ENCODE measurements around the gene ANKLE1. TPM values are rescaled to one million over a fixed set of nuclear protein-coding genes. Genes with fewer than 3 reads are reported as not detected.

ANKLE1 gene, protein sequence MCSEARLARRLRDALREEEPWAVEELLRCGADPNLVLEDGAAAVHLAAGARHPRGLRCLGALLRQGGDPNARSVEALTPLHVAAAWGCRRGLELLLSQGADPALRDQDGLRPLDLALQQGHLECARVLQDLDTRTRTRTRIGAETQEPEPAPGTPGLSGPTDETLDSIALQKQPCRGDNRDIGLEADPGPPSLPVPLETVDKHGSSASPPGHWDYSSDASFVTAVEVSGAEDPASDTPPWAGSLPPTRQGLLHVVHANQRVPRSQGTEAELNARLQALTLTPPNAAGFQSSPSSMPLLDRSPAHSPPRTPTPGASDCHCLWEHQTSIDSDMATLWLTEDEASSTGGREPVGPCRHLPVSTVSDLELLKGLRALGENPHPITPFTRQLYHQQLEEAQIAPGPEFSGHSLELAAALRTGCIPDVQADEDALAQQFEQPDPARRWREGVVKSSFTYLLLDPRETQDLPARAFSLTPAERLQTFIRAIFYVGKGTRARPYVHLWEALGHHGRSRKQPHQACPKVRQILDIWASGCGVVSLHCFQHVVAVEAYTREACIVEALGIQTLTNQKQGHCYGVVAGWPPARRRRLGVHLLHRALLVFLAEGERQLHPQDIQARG
- 1 to 10 TPM in 1 of 3 donors, under 1 TPM in 2; 0.23 to 1.9 (median 0.80) TPM for total RNA-seq
- long read RNA-seq, donor 1: 0 reads
- long read RNA-seq, donor 2, partial matches to known transcripts: 0 of 1 reads
- long read RNA-seq, donor 2, other reads (novel, unspliced or antisense): 0 of 1 reads

DNA sequence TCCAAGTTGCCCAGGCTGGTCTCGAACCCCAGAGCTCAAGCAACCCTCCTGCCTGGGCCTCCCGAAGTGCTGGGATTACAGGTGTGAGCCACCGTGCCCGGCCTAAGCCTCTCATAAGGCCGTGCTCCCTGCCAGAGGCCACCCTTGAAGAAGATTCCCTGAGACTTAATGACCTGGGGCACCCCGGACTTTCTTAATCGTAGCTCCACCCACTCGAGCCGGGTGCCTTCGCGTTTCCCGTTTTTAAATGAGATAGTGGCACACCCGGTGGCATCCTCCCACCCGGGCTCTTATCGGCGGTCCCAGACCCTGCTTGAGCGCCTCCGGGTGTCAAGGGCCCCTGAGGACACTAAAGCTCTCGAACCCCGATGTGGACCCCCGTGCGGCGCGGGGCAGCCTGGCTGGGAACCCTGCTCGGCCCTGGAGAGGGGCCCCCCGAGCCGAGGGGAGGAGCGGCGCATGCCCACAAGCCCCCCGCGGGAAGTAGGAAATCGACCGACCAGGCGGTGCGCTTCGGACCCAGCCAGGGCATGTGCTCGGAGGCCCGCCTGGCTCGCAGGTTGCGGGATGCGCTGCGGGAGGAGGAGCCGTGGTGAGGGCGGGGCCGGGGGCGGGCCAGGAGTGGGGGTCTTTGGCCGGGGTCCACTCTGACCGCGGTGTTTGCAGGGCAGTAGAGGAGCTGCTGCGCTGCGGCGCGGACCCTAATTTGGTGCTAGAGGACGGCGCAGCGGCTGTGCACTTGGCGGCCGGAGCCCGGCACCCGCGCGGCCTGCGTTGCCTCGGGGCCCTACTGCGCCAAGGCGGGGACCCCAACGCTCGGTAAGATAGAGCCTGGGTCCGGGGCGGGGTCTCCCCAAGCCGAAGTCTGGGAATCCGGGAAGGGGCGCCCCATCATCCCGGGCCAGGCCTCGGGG, at the start of gene ANKLE1:
Gene ANKLE1, plus strand, starts transcription at position 511 of the 914 bp plus-strand sequence. Its CDS starts 20 bp downstream, at position 531.
- DNase-seq: peak in 1 of 3 donors; percentile 69
- Histone ChIP-seq H3K36me3 (ENCODE audit: low read depth) (no peaks in the 10 kb centered on the region), H3K4me3 (no peak within 1 kb of the TSS), H3K9me3 (no peaks in the 10 kb centered on the region), H3K4me1 (ENCODE audit: low read depth) (peaks cover 15% of the 10 kb centered on the region)
- ATAC-seq: peak; percentile 35
- TF ChIP-seq, protein P1, sequence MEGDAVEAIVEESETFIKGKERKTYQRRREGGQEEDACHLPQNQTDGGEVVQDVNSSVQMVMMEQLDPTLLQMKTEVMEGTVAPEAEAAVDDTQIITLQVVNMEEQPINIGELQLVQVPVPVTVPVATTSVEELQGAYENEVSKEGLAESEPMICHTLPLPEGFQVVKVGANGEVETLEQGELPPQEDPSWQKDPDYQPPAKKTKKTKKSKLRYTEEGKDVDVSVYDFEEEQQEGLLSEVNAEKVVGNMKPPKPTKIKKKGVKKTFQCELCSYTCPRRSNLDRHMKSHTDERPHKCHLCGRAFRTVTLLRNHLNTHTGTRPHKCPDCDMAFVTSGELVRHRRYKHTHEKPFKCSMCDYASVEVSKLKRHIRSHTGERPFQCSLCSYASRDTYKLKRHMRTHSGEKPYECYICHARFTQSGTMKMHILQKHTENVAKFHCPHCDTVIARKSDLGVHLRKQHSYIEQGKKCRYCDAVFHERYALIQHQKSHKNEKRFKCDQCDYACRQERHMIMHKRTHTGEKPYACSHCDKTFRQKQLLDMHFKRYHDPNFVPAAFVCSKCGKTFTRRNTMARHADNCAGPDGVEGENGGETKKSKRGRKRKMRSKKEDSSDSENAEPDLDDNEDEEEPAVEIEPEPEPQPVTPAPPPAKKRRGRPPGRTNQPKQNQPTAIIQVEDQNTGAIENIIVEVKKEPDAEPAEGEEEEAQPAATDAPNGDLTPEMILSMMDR (IDR thresholded peaks at IDR 0.05): no peak
- intact Hi-C loops (cut with DNase I, micrococcal nuclease): loop anchor here (5.0 kb wide), 2 partner anchors 79 to 214 kb away; no protein-coding TSS in a partner anchor

DNA sequence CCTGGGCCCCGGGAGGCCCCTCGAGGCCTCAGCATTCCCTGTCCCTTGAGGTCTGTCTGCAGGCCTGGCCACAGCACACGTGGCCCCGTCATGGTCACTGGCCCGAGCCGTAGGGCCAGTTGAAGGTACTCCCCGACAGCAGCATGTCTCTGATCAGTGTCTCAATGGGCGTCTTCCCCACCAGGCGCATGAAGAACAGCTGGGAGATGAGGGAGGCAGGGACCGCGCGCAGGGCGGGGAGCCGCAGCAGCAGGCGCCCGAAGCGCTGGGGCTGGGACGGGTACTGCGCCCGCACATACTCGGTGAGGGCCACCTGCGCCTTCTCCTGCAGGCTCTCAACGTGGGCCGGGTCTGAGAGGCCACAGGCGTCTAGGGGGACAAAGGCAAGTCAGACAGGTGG, 49.4 kb upstream of the ANKLE1 start:
- no peak for DNase-seq
- TF ChIP-seq, protein P1 (IDR thresholded peaks at IDR 0.05): no peak
- Histone ChIP-seq H3K36me3 (ENCODE audit: low read depth) (peaks cover 11% of the 10 kb centered on the region), H3K4me3 (no peak overlapping the region), H3K9me3 (no peaks in the 10 kb centered on the region), H3K4me1 (ENCODE audit: low read depth) (peaks cover 19% of the 10 kb centered on the region)
- intact Hi-C loops (cut with DNase I, micrococcal nuclease): no loop called here
- no peak for ATAC-seq

DNA sequence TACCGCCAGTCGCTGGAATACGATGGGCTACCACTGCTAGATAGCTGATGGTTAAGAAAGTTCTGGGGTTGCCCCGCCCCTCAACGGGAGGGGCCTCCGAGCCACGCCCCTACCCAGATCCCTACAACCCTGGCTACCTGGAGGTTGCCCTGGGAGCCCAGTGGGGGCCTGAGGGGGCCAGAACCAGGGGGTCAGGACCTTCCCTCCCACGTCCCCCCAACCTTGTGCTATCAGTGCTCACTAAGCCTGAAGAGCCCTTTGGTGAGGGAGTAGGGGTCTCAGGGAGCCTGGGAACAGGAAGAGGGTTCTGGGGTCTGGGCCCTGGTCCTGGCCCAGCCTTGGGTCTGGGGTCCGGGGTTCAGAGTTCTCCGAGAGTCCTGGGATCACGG, 46.8 kb upstream of the ANKLE1 start:
- no peak overlapping the region for H3K4me3 ChIP-seq
- no peaks in the 10 kb centered on the region for H3K9me3 ChIP-seq
- peak; percentile 79 to 84 (median 80) for DNase-seq
- TF ChIP-seq, protein P1 (IDR thresholded peaks at IDR 0.05): no peak
- ATAC-seq: peak; percentile 76
- peaks cover 29% of the 10 kb centered on the region for H3K4me1 ChIP-seq (ENCODE audit: low read depth)
- intact Hi-C loops (cut with DNase I, micrococcal nuclease): no loop called here
- H3K36me3 ChIP-seq (ENCODE audit: low read depth): peaks cover 11% of the 10 kb centered on the region

DNA sequence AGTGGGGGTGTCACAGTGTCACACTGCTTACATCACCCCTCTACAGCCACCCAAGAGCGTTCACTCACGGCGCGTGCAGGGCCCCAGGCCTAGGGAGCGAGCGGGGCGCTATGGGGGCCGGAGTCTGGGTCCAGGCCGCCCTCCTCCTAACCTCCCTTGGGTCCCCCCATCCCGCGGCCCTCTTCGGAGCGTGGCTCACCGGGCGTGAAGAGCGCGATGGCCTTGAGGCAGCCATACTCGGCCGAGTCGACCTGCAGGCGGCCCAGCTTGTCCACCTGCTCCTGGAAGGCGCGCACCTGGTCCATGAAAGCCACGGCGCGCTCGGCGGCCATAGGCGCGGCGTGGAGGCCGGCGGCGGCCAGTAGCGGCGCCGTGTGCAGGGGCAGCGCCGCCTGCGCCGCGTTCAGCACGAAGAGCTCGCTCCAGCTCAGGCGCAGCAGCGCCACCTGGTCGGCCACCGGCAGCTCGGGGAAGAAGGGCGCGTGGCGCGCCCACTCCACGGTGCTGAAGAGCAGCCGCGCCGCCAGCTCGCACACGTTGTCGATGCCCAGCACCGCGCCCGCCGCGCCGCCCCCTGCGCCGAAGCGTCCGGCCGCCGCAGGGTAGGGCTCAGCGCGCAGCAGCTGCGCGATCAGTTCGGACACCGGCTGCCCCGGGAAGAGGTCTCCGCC, 46.3 kb upstream of the ANKLE1 start:
- TF ChIP-seq, protein P1 (IDR thresholded peaks at IDR 0.05): peak; percentile 26
- intact Hi-C loops (cut with DNase I, micrococcal nuclease): no loop called here

More for the DNA sequence above, 46.3 kb upstream of the ANKLE1 start:
- peak; percentile 77 to 86 (median 85) for DNase-seq
- Histone ChIP-seq H3K4me3 (no peak overlapping the region), H3K4me1 (ENCODE audit: low read depth) (peaks cover 33% of the 10 kb centered on the region), H3K9me3 (no peaks in the 10 kb centered on the region), H3K36me3 (ENCODE audit: low read depth) (peaks cover 11% of the 10 kb centered on the region)
- peak; percentile 83 for ATAC-seq

All from mucosa of descending colon (tissue), 3 donors.